Lower leg skin (tissue), 3 donors: ENCODE results near the gene RNF121.

Experiments
- CTCF ChIP-seq, 3 donors: fragments of 450-650 bp; IDR thresholded peaks; one replicate each; pipeline ENCODE4 v1.5.1; 2016; ENCODE audit warnings: antibody characterized with exemption in 3 of 3, mild to moderate bottlenecking in 3 of 3, moderate library complexity in 2 of 3
- POLR2A ChIP-seq, 2 donors: fragments of 450-650 bp; IDR thresholded peaks; one replicate each; pipeline ENCODE4 v1.6.1; 2016 to 2017; ENCODE audit warnings: antibody characterized with exemption in 2 of 2, mild to moderate bottlenecking in 1 of 2, moderate library complexity in 1 of 2

- TF ChIP-seq POLR2A (IDR thresholded peaks at IDR 0.05) (no peak), CTCF (IDR thresholded peaks at IDR 0.05) (no peak)
Observed at GRCh38 chr11:72038491-72038890, 109.6 kb downstream of the RNF121 start.
